PFSK-1 (cell line): ENCODE measurements around the gene MAX.

Source experiments
- FOXP2 ChIP-seq: optimal IDR thresholded peaks from 2 replicates; pipeline ENCODE3; 2011; ENCODE audit warnings: borderline replicate concordance, control low read depth, inconsistent platforms; ENCODE audit not compliant: insufficient read depth; ENCODE audit errors: extremely low read length, extremely low read depth
- POLR2AphosphoS5 ChIP-seq: IDR thresholded peaks from 2 replicates; pipeline ENCODE4 v1.6.1; 2012; ENCODE audit warnings: low read depth, mild to moderate bottlenecking, control low read depth, low read length, moderate library complexity
- SIN3A ChIP-seq: IDR thresholded peaks from 2 replicates; pipeline ENCODE4 v1.6.1; 2012; ENCODE audit warnings: mild to moderate bottlenecking, low read length, moderate library complexity, borderline replicate concordance; ENCODE audit not compliant: insufficient read depth
- TAF1 ChIP-seq: IDR thresholded peaks from 2 replicates; pipeline ENCODE4 v1.6.1; 2012; ENCODE audit warnings: low read length, control low read depth, borderline replicate concordance; ENCODE audit not compliant: insufficient read depth
- TF ChIP-seq, protein P1 (sequence below), 2 experiments: IDR thresholded peaks; 2 replicates each; pipeline versions ENCODE4 v1.6.1 to v1.8.0; 2011 to 2012; ENCODE audit warnings: low read depth in 2 of 2, low read length in 2 of 2, control low read depth in 1 of 2, inconsistent platforms in 1 of 2, mild to moderate bottlenecking in 1 of 2, moderate library complexity in 1 of 2; ENCODE audit not compliant: insufficient read depth in 1 of 2

Gene MAX

DNA sequence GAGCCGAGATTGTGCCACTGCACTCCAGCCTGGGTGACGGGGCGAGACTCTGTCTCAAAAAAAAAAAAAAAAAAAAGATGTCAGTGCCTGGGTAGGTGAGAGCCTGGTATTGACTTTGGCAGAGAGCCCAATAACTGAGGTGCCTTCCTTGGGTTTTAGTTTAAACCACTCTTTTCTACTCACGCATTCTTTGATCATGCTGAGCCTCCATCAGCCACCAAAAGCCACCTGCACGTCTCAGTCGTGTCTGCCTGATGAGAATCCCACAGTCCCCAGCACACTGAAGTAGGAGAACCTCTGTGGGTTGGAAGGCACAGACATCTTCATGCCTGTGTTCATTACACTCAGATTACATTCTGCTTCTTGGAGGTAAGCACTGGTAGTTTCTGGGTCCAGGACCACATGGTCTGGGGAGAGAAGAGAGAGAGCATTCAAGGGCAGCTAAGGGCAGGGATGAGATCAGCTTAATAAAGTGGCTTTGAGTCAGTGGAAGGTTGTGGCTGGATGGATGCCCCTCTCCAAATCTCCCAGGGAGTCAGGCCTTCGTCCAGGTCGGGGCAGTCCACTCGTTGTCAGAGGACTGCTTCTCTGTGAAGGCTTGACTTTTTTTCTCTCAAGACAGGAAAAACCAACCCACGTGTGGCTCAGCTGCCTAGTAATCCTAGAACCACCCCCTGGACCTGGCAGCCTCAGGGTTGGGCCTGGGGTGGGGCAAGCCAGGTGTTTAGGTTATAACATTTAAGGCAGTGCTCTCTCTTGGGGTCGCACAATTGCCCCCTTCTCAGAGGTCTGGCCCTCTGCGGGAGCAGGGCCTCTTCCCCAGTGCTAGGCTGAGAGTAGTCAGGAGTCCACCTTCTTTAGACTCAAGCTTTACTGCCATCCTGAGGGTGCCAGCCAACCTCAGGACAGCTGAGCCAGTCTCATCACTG, 32.6 kb upstream of the MAX start:
- TF ChIP-seq TAF1: no peak
- TF ChIP-seq POLR2AphosphoS5: no peak
- TF ChIP-seq, protein P1, sequence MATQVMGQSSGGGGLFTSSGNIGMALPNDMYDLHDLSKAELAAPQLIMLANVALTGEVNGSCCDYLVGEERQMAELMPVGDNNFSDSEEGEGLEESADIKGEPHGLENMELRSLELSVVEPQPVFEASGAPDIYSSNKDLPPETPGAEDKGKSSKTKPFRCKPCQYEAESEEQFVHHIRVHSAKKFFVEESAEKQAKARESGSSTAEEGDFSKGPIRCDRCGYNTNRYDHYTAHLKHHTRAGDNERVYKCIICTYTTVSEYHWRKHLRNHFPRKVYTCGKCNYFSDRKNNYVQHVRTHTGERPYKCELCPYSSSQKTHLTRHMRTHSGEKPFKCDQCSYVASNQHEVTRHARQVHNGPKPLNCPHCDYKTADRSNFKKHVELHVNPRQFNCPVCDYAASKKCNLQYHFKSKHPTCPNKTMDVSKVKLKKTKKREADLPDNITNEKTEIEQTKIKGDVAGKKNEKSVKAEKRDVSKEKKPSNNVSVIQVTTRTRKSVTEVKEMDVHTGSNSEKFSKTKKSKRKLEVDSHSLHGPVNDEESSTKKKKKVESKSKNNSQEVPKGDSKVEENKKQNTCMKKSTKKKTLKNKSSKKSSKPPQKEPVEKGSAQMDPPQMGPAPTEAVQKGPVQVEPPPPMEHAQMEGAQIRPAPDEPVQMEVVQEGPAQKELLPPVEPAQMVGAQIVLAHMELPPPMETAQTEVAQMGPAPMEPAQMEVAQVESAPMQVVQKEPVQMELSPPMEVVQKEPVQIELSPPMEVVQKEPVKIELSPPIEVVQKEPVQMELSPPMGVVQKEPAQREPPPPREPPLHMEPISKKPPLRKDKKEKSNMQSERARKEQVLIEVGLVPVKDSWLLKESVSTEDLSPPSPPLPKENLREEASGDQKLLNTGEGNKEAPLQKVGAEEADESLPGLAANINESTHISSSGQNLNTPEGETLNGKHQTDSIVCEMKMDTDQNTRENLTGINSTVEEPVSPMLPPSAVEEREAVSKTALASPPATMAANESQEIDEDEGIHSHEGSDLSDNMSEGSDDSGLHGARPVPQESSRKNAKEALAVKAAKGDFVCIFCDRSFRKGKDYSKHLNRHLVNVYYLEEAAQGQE (IDR thresholded peaks at IDR 0.05; ENCODE audit: insufficient read depth in 1 of 2, low read depth in 2 of 2, low read length in 2 of 2): no peak
- no peak for TF ChIP-seq SIN3A
- no peak for TF ChIP-seq FOXP2

DNA sequence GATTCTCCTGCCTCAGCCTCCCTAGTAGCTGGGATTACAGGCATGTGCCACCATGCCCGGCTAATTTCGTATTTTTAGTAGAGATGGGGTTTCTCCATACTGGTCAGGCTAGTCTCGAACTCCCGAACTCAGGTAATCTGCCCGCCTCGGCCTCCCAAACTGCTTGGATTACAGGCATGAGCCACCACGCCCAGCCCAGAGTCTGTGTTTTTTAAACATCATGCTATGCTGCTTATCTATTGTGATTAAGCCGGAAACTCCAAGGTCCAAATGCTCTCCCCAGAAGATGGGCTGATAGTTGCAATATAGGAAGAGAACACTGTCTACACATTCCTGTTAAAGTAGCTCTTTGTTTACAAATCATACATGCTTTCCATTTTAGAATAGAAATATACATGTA, 30.5 kb upstream of the MAX start:
- TF ChIP-seq SIN3A (no peak), TAF1 (no peak), POLR2AphosphoS5 (no peak), FOXP2 (no peak)
- TF ChIP-seq, protein P1 (IDR thresholded peaks at IDR 0.05; ENCODE audit: insufficient read depth in 1 of 2, low read depth in 2 of 2, low read length in 2 of 2): no peak

DNA sequence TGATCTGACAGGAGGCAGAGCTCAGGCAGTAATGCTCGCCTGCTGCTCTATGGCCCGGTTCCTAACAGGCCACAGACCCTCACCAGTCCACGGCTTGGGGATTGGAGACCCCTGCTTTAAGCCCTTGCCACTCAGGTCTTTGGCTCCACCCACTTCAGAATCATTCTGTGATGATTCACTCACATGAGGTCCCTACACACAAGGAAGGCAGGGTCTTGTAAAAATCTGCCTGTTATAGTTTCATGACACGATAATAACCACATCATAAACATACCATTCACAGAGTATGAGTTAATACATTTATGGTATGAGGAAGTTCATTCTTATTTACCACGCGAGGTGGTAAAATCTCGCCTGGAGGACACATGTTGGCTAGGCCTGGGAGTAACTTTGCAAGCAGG, 29.0 kb upstream of the MAX start:
- TF ChIP-seq POLR2AphosphoS5: no peak
- TF ChIP-seq, protein P1 (IDR thresholded peaks at IDR 0.05; ENCODE audit: insufficient read depth in 1 of 2, low read depth in 2 of 2, low read length in 2 of 2): no peak
- no peak for TF ChIP-seq FOXP2
- no peak for TF ChIP-seq TAF1
- no peak for TF ChIP-seq SIN3A

DNA sequence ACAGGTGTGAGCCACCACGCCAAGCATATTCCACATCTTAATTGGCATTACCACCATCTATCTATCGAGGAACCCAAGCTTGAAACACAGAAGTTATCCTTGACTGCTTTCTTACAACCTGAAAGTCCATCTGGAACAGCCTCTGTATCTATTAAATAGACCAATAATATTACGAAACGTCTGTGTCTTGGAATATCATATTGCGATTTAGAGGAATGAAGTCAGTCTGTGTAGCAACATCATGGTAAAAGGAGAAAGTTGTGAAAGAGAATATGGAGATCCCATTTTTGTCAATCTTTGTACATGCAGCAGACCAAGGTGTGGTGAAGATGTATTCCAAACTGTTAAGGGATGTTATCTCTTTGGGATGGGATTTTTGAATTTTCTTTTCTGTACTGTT, 25.8 kb upstream of the MAX start:
- TF ChIP-seq SIN3A (no peak), TAF1 (no peak), POLR2AphosphoS5 (no peak), FOXP2 (no peak)
- TF ChIP-seq, protein P1 (IDR thresholded peaks at IDR 0.05; ENCODE audit: insufficient read depth in 1 of 2, low read depth in 2 of 2, low read length in 2 of 2): no peak
